GM18951 (cell line): ENCODE data around the gene TNNT3.

Source experiments
- POLR2A ChIP-seq: IDR thresholded peaks from 4 replicates; pipeline ENCODE4 v1.6.1; 2011; ENCODE audit warnings: mild to moderate bottlenecking; ENCODE audit not compliant: insufficient read length, insufficient read depth; ENCODE audit errors: extremely low read depth
- in situ Hi-C: fragments of 300-500 bp; cut with MboI; formaldehyde crosslinking; loops from one replicate; pipeline ENCODE4 v1.12.0; 2022; ENCODE audit warnings: low sequenced_read_pairs, mixed read lengths, inconsistent platforms; ENCODE audit not compliant: unreplicated experiment

TNNT3 gene

DNA sequence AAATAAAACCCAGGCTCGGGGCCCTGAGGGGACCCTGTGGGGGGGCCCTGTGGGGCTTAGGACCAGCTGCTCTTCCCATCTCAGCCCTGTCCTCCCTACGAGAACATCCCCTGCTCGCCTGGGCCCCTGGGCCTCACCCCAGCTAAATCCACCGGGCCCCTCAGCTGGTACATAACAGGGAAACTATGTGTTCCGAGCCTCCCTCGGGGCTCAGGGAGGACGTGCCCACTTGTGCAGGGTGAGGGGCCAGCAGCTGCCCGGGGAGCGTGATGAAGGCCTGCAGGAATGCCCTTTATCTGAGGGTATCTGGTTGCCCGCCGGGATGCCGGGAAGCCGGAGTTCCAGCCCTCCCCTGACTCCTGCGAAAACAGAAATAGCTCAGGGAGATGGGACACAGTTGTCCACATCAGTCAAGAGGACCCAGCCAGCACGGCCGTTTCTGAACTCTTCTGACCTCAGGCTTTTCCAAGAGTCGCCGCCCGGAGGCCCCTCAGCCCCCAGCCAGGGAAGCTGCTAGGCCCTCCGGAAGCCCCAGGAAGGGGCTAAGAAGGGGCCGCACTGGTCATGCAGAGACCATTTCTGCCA, 48.2 kb downstream of the TNNT3 start:
- in situ Hi-C loops, result no loop called here
- no peak for TF ChIP-seq POLR2A

DNA sequence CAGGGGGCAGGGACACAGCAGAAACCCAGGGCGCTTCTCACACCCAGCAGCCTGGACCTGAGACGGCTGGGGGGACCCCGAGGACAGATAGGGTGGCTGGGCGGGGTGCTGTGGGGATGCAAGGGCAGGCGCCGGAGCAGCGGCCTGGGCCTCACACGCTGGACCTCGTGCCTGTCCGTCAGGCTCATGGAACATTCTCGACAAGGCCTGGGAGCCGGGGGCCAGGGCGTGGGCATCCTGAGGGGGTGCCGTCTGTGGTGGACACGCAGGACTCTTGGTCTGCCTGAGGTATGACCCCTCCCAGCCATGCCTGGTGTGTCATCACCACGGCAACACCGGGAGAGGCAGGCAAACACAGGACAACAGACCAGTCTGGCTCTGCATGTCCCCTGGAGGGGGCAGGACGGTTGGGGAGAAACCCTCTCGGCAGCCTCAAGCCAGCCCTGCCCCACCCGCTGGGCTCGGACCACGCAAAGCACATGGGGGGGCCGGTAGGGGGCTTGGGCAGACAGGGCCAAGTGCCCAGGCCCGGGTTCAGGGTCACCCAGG, 49.0 kb downstream of the TNNT3 start:
- in situ Hi-C loops, result no loop called here
- TF ChIP-seq POLR2A, result no peak

DNA sequence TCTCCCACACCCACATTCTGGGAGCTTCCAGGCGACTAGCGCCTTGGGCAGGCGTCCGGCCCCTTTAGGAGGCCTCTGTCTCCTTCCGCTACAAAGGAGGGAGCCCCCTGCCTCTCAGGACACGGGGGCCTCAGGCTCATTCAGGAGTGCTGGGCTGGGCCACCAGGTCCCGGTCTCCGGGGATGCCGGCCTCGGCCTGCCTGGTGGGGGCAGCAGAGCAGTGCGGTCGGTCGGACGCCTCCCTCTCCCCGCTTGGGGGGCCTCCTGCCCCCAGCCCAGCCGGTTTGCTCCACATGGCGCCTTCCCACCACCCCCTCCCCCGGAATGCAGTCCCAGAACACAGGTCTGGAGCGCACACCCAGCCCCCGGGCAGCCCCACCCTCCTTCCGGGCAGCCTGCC, 49.5 kb downstream of the TNNT3 start:
- in situ Hi-C loops, result no loop called here
- TF ChIP-seq POLR2A, result no peak

DNA sequence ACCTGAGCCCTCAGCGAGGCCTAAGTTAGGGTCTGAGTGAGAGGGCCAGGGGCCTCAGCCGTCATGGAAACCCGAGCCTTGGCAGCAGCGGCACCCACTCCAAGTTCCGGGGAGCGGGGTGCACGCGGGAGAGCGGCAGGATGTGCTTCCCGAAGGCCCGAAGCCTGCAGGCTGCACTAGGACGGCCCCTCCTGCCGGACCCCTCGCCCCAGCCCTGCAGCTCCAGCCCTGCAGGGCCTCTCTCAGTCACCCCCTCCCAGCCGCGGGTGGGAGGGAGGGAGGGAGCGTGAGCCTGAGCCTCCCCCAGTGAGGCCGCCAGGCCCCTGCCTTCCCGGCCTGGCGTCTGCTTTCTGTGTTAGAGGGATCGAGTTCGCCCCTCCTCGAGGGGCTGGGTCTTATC, 50.3 kb downstream of the TNNT3 start:
- in situ Hi-C loops, result no loop called here
- TF ChIP-seq POLR2A, result no peak

DNA sequence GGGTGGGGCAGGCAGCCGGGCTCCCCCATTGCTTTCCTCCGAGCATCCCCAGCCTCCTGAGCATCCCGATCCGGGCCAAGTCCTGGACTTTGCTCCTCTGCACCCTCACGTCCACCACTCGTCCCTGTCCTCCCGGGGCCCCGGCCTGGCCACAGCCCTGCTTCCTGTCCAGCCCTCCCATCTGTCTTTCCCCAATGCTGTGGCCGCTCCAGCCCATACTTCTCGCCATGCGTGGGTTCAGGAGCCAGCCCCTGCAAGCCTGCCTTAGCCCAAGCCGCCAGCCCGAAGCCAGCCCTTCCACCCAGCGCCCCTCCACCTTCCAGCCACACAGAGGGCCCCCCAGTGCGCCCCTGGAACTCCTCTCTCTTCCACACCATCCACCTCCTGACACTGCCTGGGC, 51.5 kb downstream of the TNNT3 start:
- in situ Hi-C loops, result no loop called here
- TF ChIP-seq POLR2A, result no peak

DNA sequence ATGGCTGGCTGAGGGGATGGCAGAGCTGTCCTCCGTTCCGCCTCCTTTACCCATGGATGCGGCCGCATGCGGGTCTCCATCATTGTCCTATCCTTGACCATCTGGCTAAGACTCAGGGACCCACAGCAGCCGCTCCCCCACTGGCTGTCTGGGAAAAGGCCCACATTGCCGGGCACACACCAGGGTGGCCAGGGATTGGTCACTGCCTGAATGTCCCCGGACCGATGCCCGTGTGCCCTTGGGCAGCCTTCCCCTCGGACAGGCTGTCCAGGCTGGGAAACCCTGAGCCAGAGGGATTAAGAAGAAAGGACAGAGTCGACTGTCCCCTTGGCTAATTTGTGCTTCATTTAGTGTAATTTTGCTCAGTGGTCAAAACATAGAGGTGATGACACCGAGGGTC, 55.7 kb downstream of the TNNT3 start:
- no peak for TF ChIP-seq POLR2A
- in situ Hi-C loops, result no loop called here

DNA sequence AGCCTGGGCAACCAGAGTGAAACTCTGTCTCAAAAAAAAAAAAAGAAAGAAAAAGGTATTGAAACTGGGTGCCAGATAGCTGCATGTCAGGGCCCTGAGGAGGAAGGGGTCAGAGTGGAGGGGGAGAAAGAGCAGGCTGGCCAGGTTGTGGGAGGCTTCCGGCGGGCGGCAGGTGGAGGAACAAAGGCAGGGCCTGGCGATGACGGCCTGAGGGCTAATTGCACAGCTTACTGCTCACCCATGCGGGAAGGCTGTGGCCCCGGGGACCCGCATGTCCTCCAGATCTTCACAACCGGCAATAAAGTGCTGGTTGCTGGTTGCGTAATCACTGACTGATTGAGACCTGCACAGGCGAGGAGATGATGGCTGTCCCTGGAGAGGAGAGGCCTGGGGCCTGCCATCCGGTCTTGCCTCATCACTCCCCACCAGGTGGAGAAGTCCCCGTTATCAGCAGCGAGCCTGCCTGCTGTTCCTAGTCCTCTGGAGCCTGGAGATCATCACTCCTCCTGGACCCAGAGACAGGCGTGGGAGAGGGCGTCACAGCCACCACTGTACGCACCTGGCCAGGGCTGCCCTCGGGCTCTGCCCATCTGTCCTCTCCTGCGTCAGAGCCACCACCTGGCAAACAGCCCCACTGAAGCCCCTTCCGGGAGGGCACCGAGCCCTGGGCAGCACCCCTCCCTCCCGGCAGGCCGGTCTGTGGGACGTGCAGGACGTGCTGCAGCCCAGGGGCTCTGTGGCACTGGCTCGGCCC, 59.4 kb downstream of the TNNT3 start:
- in situ Hi-C loops, result no loop called here
- no peak for TF ChIP-seq POLR2A

DNA sequence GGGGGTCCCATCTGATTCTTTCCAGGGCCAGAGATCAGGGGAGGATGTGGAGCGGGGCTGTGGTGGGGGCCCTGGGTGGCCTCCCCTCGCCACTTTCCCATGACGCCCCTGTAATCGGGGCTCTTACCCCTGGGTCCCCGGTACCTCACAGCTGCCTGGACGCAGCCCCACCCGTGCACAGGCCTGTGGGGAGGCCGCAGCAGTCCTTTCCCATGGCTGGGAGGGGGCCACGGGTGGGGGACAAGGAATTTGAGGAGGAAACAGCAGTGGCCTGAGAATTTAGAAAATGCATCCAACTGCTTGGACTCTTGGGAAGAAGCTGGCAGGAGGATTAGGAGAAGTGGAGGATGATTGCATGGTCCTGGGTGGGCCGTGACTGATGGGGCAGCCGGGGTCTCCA, 60.1 kb downstream of the TNNT3 start:
- in situ Hi-C loops, result no loop called here

DNA sequence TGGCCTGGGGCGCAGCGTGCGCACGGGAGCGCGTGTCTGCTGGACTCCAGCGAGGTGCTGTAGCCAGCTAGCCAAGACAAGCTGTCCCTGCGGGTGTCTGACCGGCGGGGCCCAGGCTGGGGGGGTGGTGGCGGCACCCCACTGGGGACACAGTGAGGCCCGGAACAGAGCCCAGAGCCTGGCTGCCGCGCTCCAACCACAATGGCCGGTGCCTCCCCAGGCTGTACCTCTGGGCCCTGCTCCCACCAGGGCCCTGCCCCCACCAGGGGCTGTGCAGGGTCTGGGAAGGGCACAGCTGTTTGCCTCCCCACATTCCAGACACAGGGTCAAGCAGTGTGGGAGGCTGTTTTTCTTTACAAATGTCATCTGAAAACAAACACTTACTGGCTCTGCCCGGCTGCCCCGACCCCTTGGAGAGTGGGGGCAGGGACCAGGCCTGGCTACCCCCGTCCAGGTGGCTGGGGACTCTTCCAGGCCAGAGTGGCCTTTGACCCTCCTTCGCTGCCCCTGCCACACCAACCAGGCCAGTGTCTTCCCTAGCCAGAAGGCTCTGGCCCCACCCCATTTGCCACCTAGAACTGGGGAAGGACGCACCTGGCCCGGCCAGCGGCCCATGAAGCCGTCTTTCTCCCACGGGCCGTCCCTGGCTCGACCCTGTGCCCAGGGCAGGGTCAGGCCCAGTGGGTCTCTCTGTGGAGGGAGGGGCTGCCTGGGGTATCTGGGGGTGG, 63.5 kb downstream of the TNNT3 start:
- in situ Hi-C loops, result no loop called here
- TF ChIP-seq POLR2A, result no peak

More for the DNA sequence above, 60.1 kb downstream of the TNNT3 start:
- TF ChIP-seq POLR2A, result no peak

DNA sequence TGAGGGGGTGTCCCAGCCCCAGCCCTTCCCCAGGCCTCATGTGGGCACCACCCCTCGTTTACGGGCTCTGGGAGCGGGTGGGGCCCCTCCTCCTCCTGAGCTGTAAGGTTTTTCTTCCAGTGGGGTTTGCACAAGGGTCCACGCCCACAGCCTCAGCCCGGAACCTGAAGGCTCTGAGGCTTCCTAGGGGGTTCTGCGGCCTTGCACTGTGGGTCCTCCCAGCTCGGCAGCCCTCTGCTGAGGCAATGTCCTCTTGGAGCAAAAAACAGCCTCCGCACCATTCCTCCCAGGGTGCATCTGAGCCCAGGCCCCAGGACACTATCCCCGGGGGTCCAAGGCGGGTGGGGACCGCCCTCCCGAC, 64.1 kb downstream of the TNNT3 start:
- no peak for TF ChIP-seq POLR2A
- in situ Hi-C loops, result no loop called here

DNA sequence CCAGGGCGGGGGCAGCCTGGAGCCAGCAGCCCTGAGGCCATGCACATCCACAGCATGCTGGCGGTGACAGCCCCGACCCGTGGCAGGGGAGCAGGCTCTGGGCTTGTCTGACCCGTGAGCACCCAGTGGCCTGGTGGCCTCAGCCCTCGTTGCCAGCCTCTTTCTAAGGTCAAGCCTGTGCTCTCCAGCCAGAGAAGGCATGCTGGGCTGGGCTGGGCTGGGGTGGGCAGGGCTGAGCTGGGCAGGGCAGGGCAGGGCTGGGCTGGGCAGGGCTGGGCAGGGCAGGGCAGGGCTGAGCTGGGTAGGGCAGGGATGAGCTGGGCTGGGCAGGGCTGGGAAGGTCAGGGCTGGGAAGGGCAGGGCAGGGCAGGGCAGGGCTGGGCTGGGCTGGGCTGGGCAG, 67.5 kb downstream of the TNNT3 start:
- in situ Hi-C loops, result no loop called here

DNA sequence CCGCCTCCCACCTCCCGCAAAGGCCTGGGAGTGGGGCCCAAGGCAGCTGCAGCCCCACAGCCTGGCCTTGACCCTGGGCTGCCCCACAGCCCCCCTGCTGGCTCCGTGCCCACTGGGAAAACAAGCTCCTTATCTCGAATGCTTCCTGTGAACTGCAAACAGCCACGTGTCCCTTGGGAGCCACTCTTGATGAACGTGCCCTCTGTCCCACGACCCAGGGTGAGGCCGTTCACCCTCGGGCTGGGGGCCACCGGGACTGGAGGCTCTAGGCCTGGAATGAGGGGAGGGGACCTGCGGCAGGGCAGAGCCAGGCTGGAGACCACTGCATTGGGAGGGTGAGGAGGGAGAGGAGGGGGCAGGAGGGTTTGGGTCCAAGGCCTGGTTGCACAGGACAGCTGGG, 68.7 kb downstream of the TNNT3 start:
- in situ Hi-C loops, result no loop called here
- TF ChIP-seq POLR2A, result no peak

More for the DNA sequence above, 67.5 kb downstream of the TNNT3 start:
- TF ChIP-seq POLR2A, result no peak
